SK-N-SH treated with all-trans-retinoic acid at 6 μM for 48 hours (cell line): Measurements from ENCODE around the gene NID1.

ENCODE experiments used
- ATAC-seq: fragments of 200-7000 bp; cut with Tn5 transposase; 3 replicates; pipeline ENCODE4 v1.9.1; 2020; ENCODE audit warnings: mild to moderate bottlenecking, moderate library complexity
- ARNTL ChIP-seq: fragments of 450-650 bp; formaldehyde crosslinking; IDR thresholded peaks from 2 replicates; pipeline ENCODE4 v1.5.0; 2020; ENCODE audit warnings: low read depth, mild to moderate bottlenecking, moderate library complexity, borderline replicate concordance
- BACH2 ChIP-seq: fragments of 250-450 bp; sonication (Bioruptor Pico); IDR thresholded peaks from 2 replicates; pipeline ENCODE4 v1.9.0; 2021; ENCODE audit warnings: mild to moderate bottlenecking, borderline replicate concordance
- CREB5 ChIP-seq: fragments of 250-450 bp; sonication (Bioruptor Pico); IDR thresholded peaks from 2 replicates; pipeline ENCODE4 v1.5.1; 2020; ENCODE audit warnings: low read depth, mild to moderate bottlenecking, moderate library complexity
- CSDC2 ChIP-seq: fragments of 250-450 bp; sonication (Bioruptor Pico); IDR thresholded peaks from 2 replicates; pipeline ENCODE4 v1.5.0; 2020; ENCODE audit warnings: mild to moderate bottlenecking, moderate library complexity
- CSRNP3 ChIP-seq: fragments of 250-450 bp; sonication (Bioruptor Pico); IDR thresholded peaks from 2 replicates; pipeline ENCODE4 v1.5.1; 2021; ENCODE audit warnings: mild to moderate bottlenecking, moderate library complexity
- ESRRG ChIP-seq: fragments of 250-450 bp; sonication (Bioruptor Pico); IDR thresholded peaks from 2 replicates; pipeline ENCODE4 v1.6.1; 2021; ENCODE audit warnings: mild to moderate bottlenecking
- GLIS3 ChIP-seq: fragments of 250-450 bp; sonication (Bioruptor Pico); IDR thresholded peaks from 2 replicates; pipeline ENCODE4 v1.5.0; 2020; ENCODE audit warnings: mild to moderate bottlenecking, moderate library complexity
- ISL1 ChIP-seq: fragments of 250-450 bp; sonication (Bioruptor Pico); IDR thresholded peaks from 2 replicates; pipeline ENCODE4 v2.1.2; 2022; ENCODE audit warnings: mild to moderate bottlenecking, moderate library complexity
- OSR1 ChIP-seq: fragments of 250-450 bp; sonication (Bioruptor Pico); IDR thresholded peaks from 2 replicates; pipeline ENCODE4 v1.8.0; 2022; ENCODE audit warnings: moderate library complexity, mild to moderate bottlenecking, inconsistent platforms
- PATZ1 ChIP-seq: fragments of 250-450 bp; sonication (Bioruptor Pico); IDR thresholded peaks from 2 replicates; pipeline ENCODE4 v1.8.0; 2020; ENCODE audit warnings: mild to moderate bottlenecking, moderate library complexity, borderline replicate concordance
- PPARA ChIP-seq: fragments of 250-450 bp; sonication (Bioruptor Pico); IDR thresholded peaks from 2 replicates; pipeline ENCODE4 v1.5.0; 2020; ENCODE audit warnings: mild to moderate bottlenecking, borderline replicate concordance
- RARB ChIP-seq: fragments of 250-450 bp; sonication (Bioruptor Pico); IDR thresholded peaks from 2 replicates; pipeline ENCODE4 v1.8.0; 2021; ENCODE audit warnings: mild to moderate bottlenecking, moderate library complexity
- SNAI2 ChIP-seq: fragments of 250-450 bp; sonication (Bioruptor Pico); IDR thresholded peaks from 2 replicates; pipeline ENCODE4 v1.5.0; 2020; ENCODE audit warnings: mild to moderate bottlenecking, moderate library complexity
- TCF4 ChIP-seq: fragments of 250-450 bp; sonication (Bioruptor Pico); IDR thresholded peaks from 2 replicates; pipeline ENCODE4 v1.8.0; 2021; ENCODE audit warnings: mild to moderate bottlenecking, moderate library complexity, borderline replicate concordance
- TSHZ2 ChIP-seq: fragments of 250-450 bp; sonication (Bioruptor Pico); IDR thresholded peaks from 2 replicates; pipeline ENCODE4 v1.5.0; 2020; ENCODE audit warnings: mild to moderate bottlenecking, moderate library complexity
- ZFP30 ChIP-seq: fragments of 450-650 bp; formaldehyde crosslinking; IDR thresholded peaks from 2 replicates; pipeline ENCODE4 v1.5.0; 2022; ENCODE audit warnings: mild to moderate bottlenecking, moderate library complexity
- ZNF565 ChIP-seq: fragments of 450-650 bp; formaldehyde crosslinking; conservative IDR thresholded peaks from 2 replicates; pipeline ENCODE4 v1.5.0; 2020; ENCODE audit warnings: low read depth, mild to moderate bottlenecking, moderate library complexity
- ZNF70 ChIP-seq: fragments of 450-650 bp; formaldehyde crosslinking; IDR thresholded peaks from 2 replicates; pipeline ENCODE4 v1.5.0; 2020; ENCODE audit warnings: mild to moderate bottlenecking, moderate library complexity
- TF ChIP-seq, protein P1 (sequence below): fragments of 250-450 bp; sonication (Bioruptor Pico); IDR thresholded peaks from 2 replicates; pipeline ENCODE4 v1.8.0; 2021; ENCODE audit warnings: low read depth, mild to moderate bottlenecking, moderate library complexity, borderline replicate concordance

Gene NID1

DNA sequence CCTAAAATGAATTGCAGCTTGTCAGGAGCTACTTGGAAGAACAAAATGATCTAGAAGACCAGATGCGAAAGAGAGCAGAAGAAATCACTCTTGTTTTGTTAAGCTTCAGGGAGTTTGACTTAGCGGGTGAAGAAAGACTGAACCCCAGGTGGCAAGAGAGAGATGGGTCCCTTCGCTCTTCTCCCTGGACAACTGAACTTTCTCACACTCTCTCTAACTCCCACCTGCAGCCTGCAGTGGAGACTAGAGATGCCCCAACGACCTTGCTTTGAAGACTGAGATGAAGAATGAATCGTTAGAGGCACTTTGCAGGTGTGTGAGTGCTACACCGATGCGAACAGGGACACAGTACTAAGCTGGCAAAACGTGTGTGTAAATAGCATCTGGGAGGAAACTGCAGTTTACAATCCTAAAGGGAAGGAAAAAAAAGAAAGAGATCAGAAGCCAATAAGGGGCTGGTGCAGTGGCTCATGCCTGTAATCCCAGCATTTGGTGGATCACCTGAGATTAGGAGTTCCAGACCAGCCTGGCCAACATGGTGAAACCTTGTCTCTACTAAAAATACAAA is 133.6 kb downstream of the NID1 start:
- ATAC-seq: no peak
- TF ChIP-seq, protein P1, sequence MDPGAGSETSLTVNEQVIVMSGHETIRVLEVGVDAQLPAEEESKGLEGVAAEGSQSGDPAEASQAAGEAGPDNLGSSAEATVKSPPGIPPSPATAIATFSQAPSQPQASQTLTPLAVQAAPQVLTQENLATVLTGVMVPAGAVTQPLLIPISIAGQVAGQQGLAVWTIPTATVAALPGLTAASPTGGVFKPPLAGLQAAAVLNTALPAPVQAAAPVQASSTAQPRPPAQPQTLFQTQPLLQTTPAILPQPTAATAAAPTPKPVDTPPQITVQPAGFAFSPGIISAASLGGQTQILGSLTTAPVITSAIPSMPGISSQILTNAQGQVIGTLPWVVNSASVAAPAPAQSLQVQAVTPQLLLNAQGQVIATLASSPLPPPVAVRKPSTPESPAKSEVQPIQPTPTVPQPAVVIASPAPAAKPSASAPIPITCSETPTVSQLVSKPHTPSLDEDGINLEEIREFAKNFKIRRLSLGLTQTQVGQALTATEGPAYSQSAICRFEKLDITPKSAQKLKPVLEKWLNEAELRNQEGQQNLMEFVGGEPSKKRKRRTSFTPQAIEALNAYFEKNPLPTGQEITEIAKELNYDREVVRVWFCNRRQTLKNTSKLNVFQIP: no peak
- TF ChIP-seq ZNF565 (no peak), ZFP30 (no peak), ZNF70 (CRISPR knock-in tag) (no peak), ISL1 (CRISPR knock-in tag) (no peak), RARB (CRISPR knock-in tag) (no peak), BACH2 (CRISPR knock-in tag) (no peak), SNAI2 (no peak), GLIS3 (CRISPR knock-in tag) (no peak), CREB5 (CRISPR knock-in tag) (no peak), PPARA (CRISPR knock-in tag) (no peak), CSRNP3 (CRISPR knock-in tag) (no peak), OSR1 (CRISPR knock-in tag) (no peak)

GRCh38 chr1:235930543-235930942 is 134.3 kb downstream of the NID1 start:
- no peak for ATAC-seq
- TF ChIP-seq, protein P1: no peak
- TF ChIP-seq ZFP30 (no peak), TSHZ2 (no peak), CSDC2 (CRISPR knock-in tag) (no peak), ARNTL (CRISPR knock-in tag) (no peak), OSR1 (CRISPR knock-in tag) (no peak), CREB5 (CRISPR knock-in tag) (no peak), ESRRG (CRISPR knock-in tag) (no peak), RARB (CRISPR knock-in tag) (no peak), TCF4 (CRISPR knock-in tag) (no peak), ZNF70 (CRISPR knock-in tag) (no peak), GLIS3 (CRISPR knock-in tag) (no peak), PATZ1 (no peak), PPARA (CRISPR knock-in tag) (no peak), ZNF565 (no peak), ISL1 (CRISPR knock-in tag) (no peak)
